Mesenchymal stem cell (in vitro differentiated cells and primary cell): ENCODE data around the gene LTBP2.

Source experiments
- DNase-seq: peaks from one replicate; pipeline ENCODE4 v3.0.0-alpha.2; 2013
- H2AFZ ChIP-seq: one replicate; pipeline ENCODE4 v1.6.1; 2013; ENCODE audit warnings: low read depth, mild to moderate bottlenecking, control low read depth, inconsistent platforms, low read length, moderate library complexity
- H2AK5ac ChIP-seq: 2 replicates; pipeline ENCODE4 v1.6.1; 2013; ENCODE audit warnings: low read length, moderate library complexity, mild to moderate bottlenecking, inconsistent platforms; ENCODE audit not compliant: severe bottlenecking
- H2BK120ac ChIP-seq: one replicate; pipeline ENCODE4 v1.6.1; 2013; ENCODE audit warnings: low read depth, mild to moderate bottlenecking, inconsistent platforms, low read length, moderate library complexity
- H2BK12ac ChIP-seq, 2 experiments: one replicate each; pipeline ENCODE4 v1.6.1; 2013; ENCODE audit warnings: inconsistent platforms in 2 of 2, low read length in 2 of 2, mild to moderate bottlenecking in 2 of 2, moderate library complexity in 2 of 2, control low read depth in 1 of 2
- H2BK15ac ChIP-seq: one replicate; pipeline ENCODE4 v1.6.1; 2013; ENCODE audit warnings: mild to moderate bottlenecking, low read depth, inconsistent platforms; ENCODE audit not compliant: poor library complexity, severe bottlenecking
- H2BK5ac ChIP-seq: 2 replicates; pipeline ENCODE4 v1.6.1; 2013; ENCODE audit warnings: low read depth, mild to moderate bottlenecking, low read length, control low read depth, inconsistent platforms; ENCODE audit not compliant: poor library complexity, severe bottlenecking
- H3K14ac ChIP-seq, 2 experiments: one replicate each; pipeline ENCODE4 v1.6.1; 2013; ENCODE audit warnings: inconsistent platforms in 2 of 2, low read length in 2 of 2, control low read depth in 1 of 2, mild to moderate bottlenecking in 1 of 2, moderate library complexity in 1 of 2
- H3K18ac ChIP-seq, 2 experiments: one replicate each; pipeline ENCODE4 v1.6.1; 2013; ENCODE audit warnings: inconsistent platforms in 2 of 2, low read length in 2 of 2, control low read depth in 1 of 2, low read depth in 1 of 2, mild to moderate bottlenecking in 1 of 2
- H3K23ac ChIP-seq, 2 experiments: one replicate each; pipeline ENCODE4 v1.6.1; 2013; ENCODE audit warnings: inconsistent platforms in 2 of 2, low read length in 2 of 2, mild to moderate bottlenecking in 2 of 2, moderate library complexity in 2 of 2, control low read depth in 1 of 2
- H3K27ac ChIP-seq: 2 replicates; pipeline ENCODE4 v1.5.1; 2013; ENCODE audit warnings: mild to moderate bottlenecking, moderate library complexity, low read length, control low read depth, inconsistent platforms; ENCODE audit not compliant: poor library complexity, severe bottlenecking
- H3K27me3 ChIP-seq, 2 experiments: 2 replicates each; pipeline versions ENCODE4 v1.6.1 to v1.7.0; 2013; ENCODE audit warnings: low read length in 2 of 2, mild to moderate bottlenecking in 2 of 2, moderate library complexity in 2 of 2, control low read depth in 1 of 2, inconsistent platforms in 1 of 2; ENCODE audit not compliant: control insufficient read depth in 1 of 2, insufficient read depth in 1 of 2
- H3K36me3 ChIP-seq, 2 experiments: 2 replicates each; pipeline versions ENCODE4 v1.6.1 to v1.7.0; 2013; ENCODE audit warnings: low read length in 2 of 2, control low read depth in 1 of 2, inconsistent platforms in 1 of 2, low read depth in 1 of 2, mild to moderate bottlenecking in 1 of 2; ENCODE audit not compliant: insufficient read depth in 2 of 2, control insufficient read depth in 1 of 2
- H3K4ac ChIP-seq, 2 experiments: one replicate each; pipeline ENCODE4 v1.6.1; 2013; ENCODE audit warnings: inconsistent platforms in 2 of 2, low read length in 2 of 2, mild to moderate bottlenecking in 2 of 2, moderate library complexity in 2 of 2, control low read depth in 1 of 2, low read depth in 1 of 2
- H3K4me1 ChIP-seq: 2 replicates; pipeline ENCODE4 v1.6.1; 2013; ENCODE audit warnings: low read depth, low read length, control low read depth; ENCODE audit not compliant: control insufficient read depth, insufficient read depth
- H3K4me2 ChIP-seq: 2 replicates; pipeline ENCODE4 v1.6.1; 2013; ENCODE audit warnings: low read length, mild to moderate bottlenecking, inconsistent platforms; ENCODE audit not compliant: poor library complexity, severe bottlenecking
- H3K4me3 ChIP-seq, 2 experiments: 2 replicates each; pipeline versions ENCODE4 v1.5.1 to v1.7.0; 2013; ENCODE audit warnings: low read length in 2 of 2, mild to moderate bottlenecking in 2 of 2, control low read depth in 1 of 2, low read depth in 1 of 2; ENCODE audit not compliant: insufficient read depth in 1 of 2
- H3K79me1 ChIP-seq: replicated peaks from 2 replicates; pipeline ENCODE4 v1.6.1; 2013; ENCODE audit warnings: mild to moderate bottlenecking, control low read depth, low read length, inconsistent platforms; ENCODE audit not compliant: poor library complexity, severe bottlenecking
- H3K9ac ChIP-seq: 2 replicates; pipeline ENCODE4 v1.7.0; 2013; ENCODE audit warnings: mild to moderate bottlenecking, low read length, moderate library complexity
- H3K9me3 ChIP-seq: 2 replicates; pipeline ENCODE4 v1.7.0; 2013; ENCODE audit warnings: mild to moderate bottlenecking, low read length; ENCODE audit not compliant: control insufficient read depth
- H4K8ac ChIP-seq: one replicate; pipeline ENCODE4 v1.6.1; 2013; ENCODE audit warnings: inconsistent platforms, mild to moderate bottlenecking, low read length, moderate library complexity
- H4K91ac ChIP-seq: one replicate; pipeline ENCODE4 v1.6.1; 2013; ENCODE audit warnings: mild to moderate bottlenecking, low read length, inconsistent platforms
- WGBS: methylation state at CpG from one replicate; pipeline ENCODE4 v1.1.7; 2013; ENCODE audit warnings: mixed read lengths; 5-methylcytosine and 5-hydroxymethylcytosine counted together

Gene LTBP2

DNA sequence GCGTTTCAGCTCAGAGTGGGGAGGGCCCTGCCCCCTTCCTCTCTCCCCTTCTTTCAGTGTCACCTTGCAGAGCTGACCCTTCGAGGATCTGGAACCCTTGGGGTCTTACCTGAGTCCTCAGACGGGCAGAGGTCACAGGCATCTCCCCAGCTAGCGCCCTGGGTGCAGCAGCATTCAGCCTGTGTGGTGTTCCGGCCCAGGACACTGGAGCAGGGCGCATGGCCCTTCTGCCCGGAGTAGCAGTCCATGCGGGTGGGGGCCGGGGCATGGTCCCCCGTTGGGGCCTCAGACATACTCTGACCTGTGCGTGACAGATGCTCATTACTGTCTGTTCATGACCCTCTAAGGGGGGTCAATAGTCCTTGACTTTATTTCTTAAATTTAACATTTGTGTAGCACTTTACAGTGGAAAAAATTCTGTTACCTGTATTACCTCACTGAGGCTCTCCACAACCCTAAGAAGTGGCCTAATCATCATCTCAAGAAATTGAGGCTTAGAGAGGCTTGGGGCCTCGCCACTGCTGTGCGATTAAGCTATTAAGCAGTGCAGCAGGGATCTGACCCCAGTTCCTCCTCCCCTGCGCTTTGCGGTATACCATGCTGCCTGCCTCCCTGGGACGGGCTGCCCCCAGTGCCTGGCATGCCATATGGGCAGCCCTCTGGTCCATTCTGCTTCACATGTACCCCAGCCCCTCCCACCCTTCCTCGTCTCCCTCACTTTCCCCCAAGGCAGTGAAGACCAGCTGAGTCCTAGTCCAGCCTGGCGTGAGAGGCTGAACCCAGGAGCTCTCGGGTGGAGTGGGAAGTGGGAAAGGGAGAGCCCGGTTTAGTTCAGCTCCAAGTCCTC is 106.9 kb downstream of the LTBP2 start:
- Histone ChIP-seq H4K8ac (no peak overlapping the region), H3K4me1 (peaks cover 10% of the 10 kb centered on the region), H3K4ac (no peak overlapping the region), H3K4me3 (no peak overlapping the region), H3K4me2 (no peak overlapping the region), H3K27ac (no peak overlapping the region), H3K9me3 (no peaks in the 10 kb centered on the region), H3K23ac (no peak overlapping the region), H2AK5ac (no peak overlapping the region), H2BK5ac (no peak overlapping the region), H3K79me1 (peaks cover 31% of the 10 kb centered on the region), H3K9ac (no peak overlapping the region), H4K91ac (no peak overlapping the region), H2AFZ (no peak overlapping the region), H3K36me3 (peaks cover 94 to 99% of the 10 kb centered on the region in 2 experiments), H3K27me3 (no peaks in the 10 kb centered on the region), H2BK120ac (no peak overlapping the region), H2BK12ac (no peak overlapping the region), H3K18ac (no peak overlapping the region), H3K14ac (no peak overlapping the region), H2BK15ac (no peak overlapping the region)
- no peak for DNase-seq
- WGBS = 94% methylated on average over 19 of the region's 20 CpGs

DNA sequence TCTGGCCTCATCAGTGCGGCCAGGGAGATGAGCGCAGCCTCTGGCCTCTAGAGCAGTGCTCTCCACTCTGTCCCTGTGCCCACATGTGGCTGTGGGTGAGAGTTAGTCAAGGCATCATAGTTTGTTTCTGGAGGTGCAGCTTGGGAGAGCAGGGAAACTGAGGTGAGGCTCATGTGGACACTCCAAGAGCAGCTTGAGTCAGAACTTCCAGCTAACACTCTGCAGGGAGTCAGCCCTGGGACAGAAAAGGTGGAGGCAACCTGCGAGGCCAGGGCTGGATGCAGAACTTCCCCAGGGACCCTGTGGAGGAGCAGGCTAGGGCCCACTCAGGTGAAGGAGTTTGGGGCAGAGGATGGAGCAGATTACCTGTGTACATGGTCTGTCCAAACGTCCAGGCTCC is 107.6 kb downstream of the LTBP2 start:
- Histone ChIP-seq H3K4ac (no peak overlapping the region), H3K18ac (no peak overlapping the region), H2BK12ac (peak overlapping the region in 1 of 2 experiments; percentile 49), H3K27ac (no peak overlapping the region), H2AK5ac (no peak overlapping the region), H3K14ac (no peak overlapping the region), H3K36me3 (peaks cover 92 to 95% of the 10 kb centered on the region in 2 experiments), H3K79me1 (peaks cover 31% of the 10 kb centered on the region), H4K91ac (no peak overlapping the region), H2BK15ac (no peak overlapping the region), H3K23ac (no peak overlapping the region), H3K4me3 (no peak overlapping the region), H2BK120ac (no peak overlapping the region), H3K4me2 (no peak overlapping the region), H3K27me3 (no peaks in the 10 kb centered on the region), H3K4me1 (peaks cover 7% of the 10 kb centered on the region), H2AFZ (no peak overlapping the region), H3K9ac (no peak overlapping the region), H3K9me3 (no peaks in the 10 kb centered on the region), H2BK5ac (no peak overlapping the region), H4K8ac (no peak overlapping the region)
- no peak for DNase-seq
- 86% methylated on average over 4 of the region's 4 CpGs for WGBS

DNA sequence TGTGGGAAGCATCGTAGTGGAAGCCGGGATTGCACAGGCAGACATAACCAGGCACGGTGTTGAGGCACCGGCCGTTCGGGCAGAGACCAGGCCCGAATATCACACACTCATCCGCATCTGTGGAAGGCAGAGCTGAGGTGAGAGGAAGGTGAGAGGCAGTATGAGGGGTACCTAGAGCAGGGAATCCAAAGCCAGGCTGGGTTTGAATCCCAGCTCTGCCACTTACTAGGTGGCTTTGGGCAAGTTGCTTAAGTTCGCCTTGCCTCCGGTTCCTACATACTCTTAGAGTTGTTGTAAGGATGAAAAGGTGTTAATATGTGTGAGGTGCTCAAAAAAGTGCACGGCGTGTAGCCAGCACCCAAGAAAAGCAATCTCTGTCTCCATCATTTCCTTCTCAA is 108.1 kb downstream of the LTBP2 start:
- no peaks in the 10 kb centered on the region for H3K9me3 ChIP-seq
- H4K8ac ChIP-seq = no peak overlapping the region
- H2BK120ac ChIP-seq = no peak overlapping the region
- H3K4me2 ChIP-seq = no peak overlapping the region
- no peaks in the 10 kb centered on the region for H3K27me3 ChIP-seq
- H4K91ac ChIP-seq = no peak overlapping the region
- no peak overlapping the region for H2AFZ ChIP-seq
- no peak overlapping the region for H3K23ac ChIP-seq
- no peak overlapping the region for H2BK12ac ChIP-seq
- H2BK15ac ChIP-seq = no peak overlapping the region
- H2BK5ac ChIP-seq = no peak overlapping the region
- no peak overlapping the region for H3K4me3 ChIP-seq
- H3K9ac ChIP-seq = no peak overlapping the region
- H3K4me1 ChIP-seq = peaks cover 7% of the 10 kb centered on the region
- no peak overlapping the region for H3K14ac ChIP-seq
- H3K18ac ChIP-seq = no peak overlapping the region
- H3K79me1 ChIP-seq = peaks cover 29% of the 10 kb centered on the region
- DNase-seq = no peak
- no peak overlapping the region for H3K27ac ChIP-seq
- no peak overlapping the region for H2AK5ac ChIP-seq
- no peak overlapping the region for H3K4ac ChIP-seq
- WGBS = 95% methylated on average over 12 of the region's 12 CpGs
- peaks cover 87 to 95% of the 10 kb centered on the region in 2 experiments for H3K36me3 ChIP-seq

DNA sequence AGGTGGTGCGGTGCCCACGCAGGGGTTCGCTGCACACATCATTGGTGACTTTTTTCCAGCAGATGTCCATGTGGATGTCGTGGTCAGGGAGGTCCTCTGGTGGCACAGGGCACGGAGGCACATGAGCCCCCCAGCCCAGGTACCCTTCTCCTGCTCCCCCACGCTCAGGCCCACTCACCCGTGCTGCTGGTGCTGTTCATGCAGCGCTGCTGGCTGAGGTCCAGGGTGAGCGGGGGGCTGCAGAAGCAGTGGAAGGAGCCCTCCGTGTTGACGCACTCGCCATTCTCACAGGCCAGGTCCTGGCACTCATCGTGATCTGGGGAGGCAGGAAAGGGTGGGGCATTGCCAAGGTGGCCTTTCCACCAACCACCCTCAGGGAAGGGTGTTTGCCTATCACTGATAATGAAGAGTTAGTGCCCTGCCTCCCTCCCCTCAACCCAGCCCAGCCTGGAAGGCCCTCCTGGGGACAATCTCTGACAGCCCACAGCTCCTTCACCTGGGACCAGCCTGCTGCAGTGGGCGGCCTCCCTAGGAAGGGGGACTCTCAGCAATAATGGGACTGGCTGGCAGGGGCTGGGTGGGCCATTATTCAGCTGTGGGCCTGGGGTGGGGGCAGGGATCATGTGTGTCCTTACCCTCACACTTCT is 108.6 kb downstream of the LTBP2 start:
- no peak overlapping the region for H2AFZ ChIP-seq
- H3K18ac ChIP-seq = no peak overlapping the region
- no peak overlapping the region for H3K4me2 ChIP-seq
- no peaks in the 10 kb centered on the region for H3K9me3 ChIP-seq
- H3K14ac ChIP-seq = no peak overlapping the region
- no peak overlapping the region for H2BK12ac ChIP-seq
- H3K4ac ChIP-seq = no peak overlapping the region
- no peak overlapping the region for H3K27ac ChIP-seq
- H2BK15ac ChIP-seq = peak overlapping the region; percentile 17
- H3K4me1 ChIP-seq = peaks cover 5% of the 10 kb centered on the region
- no peak overlapping the region for H3K9ac ChIP-seq
- H3K23ac ChIP-seq = no peak overlapping the region
- no peaks in the 10 kb centered on the region for H3K27me3 ChIP-seq
- no peak for DNase-seq
- 94% methylated on average over 14 of the region's 14 CpGs for WGBS
- H3K4me3 ChIP-seq = no peak overlapping the region
- no peak overlapping the region for H4K8ac ChIP-seq
- no peak overlapping the region for H2AK5ac ChIP-seq
- no peak overlapping the region for H2BK120ac ChIP-seq
- peaks cover 25% of the 10 kb centered on the region for H3K79me1 ChIP-seq
- peaks cover 82 to 95% of the 10 kb centered on the region in 2 experiments for H3K36me3 ChIP-seq
- H2BK5ac ChIP-seq = no peak overlapping the region
- H4K91ac ChIP-seq = peak overlapping the region; percentile 25
